HepG2 (cell line): ENCODE results near the gene REPIN1. TPM values are rescaled to one million over a fixed set of nuclear protein-coding genes. Genes with fewer than 3 reads are reported as not detected.

Source experiments
- ATF4 ChIP-seq, 2 experiments: fragments of 450-650 bp in 1 of 2; sonication (generic) in 1 of 2; formaldehyde crosslinking; IDR thresholded peaks; 2 replicates each; pipeline versions ENCODE4 v1.5.0 to v1.8.0; 2020 to 2022; ENCODE audit warnings: mild to moderate bottlenecking in 1 of 2, missing genetic modification reagents in 1 of 2
- BATF2 ChIP-seq: sonication (generic); formaldehyde crosslinking; IDR thresholded peaks from 2 replicates; pipeline ENCODE4 v1.8.0; 2022; ENCODE audit warnings: mild to moderate bottlenecking, missing genetic modification reagents, moderate library complexity
- GZF1 ChIP-seq: sonication (generic); formaldehyde crosslinking; IDR thresholded peaks from 2 replicates; pipeline ENCODE4 v1.5.1; 2020; ENCODE audit warnings: mild to moderate bottlenecking, missing genetic modification reagents
- HBP1 ChIP-seq: IDR thresholded peaks from 2 replicates; pipeline ENCODE4 v1.6.1; 2016; ENCODE audit warnings: low read depth, control low read depth
- HHEX ChIP-seq: IDR thresholded peaks from 2 replicates; pipeline ENCODE4 v1.6.1; 2016; ENCODE audit warnings: control low read depth
- HNRNPH1 ChIP-seq: fragments of 200-400 bp; formaldehyde crosslinking; optimal IDR thresholded peaks from 2 replicates; pipeline ENCODE3; 2017; ENCODE audit warnings: mild to moderate bottlenecking, low read depth, low read length
- IRF2 ChIP-seq: IDR thresholded peaks from 2 replicates; pipeline ENCODE4 v1.6.1; 2018; ENCODE audit warnings: missing genetic modification reagents, missing compliant biosample characterization
- KAT8 ChIP-seq: IDR thresholded peaks from 2 replicates; pipeline ENCODE4 v1.6.1; 2016; ENCODE audit warnings: missing genetic modification reagents, missing compliant biosample characterization
- KDM2A ChIP-seq: sonication (generic); formaldehyde crosslinking; IDR thresholded peaks from 2 replicates; pipeline ENCODE4 v1.4.0; 2020; ENCODE audit warnings: low read depth, missing genetic modification reagents, borderline replicate concordance
- KLF11 ChIP-seq: IDR thresholded peaks from 2 replicates; pipeline ENCODE4 v1.6.1; 2016; ENCODE audit warnings: missing compliant biosample characterization
- MED1 ChIP-seq: sonication (generic); formaldehyde crosslinking; IDR thresholded peaks from 2 replicates; pipeline ENCODE4 v1.4.0; 2020; ENCODE audit warnings: missing genetic modification reagents
- MEF2D ChIP-seq: sonication (generic); formaldehyde crosslinking; IDR thresholded peaks from 2 replicates; pipeline ENCODE4 v1.5.1; 2020; ENCODE audit warnings: mild to moderate bottlenecking, missing genetic modification reagents
- MIER2 ChIP-seq: IDR thresholded peaks from 2 replicates; pipeline ENCODE4 v1.6.1; 2016; ENCODE audit warnings: missing biosample characterization, missing genetic modification reagents
- NFE2L2 ChIP-seq: fragments of 150-350 bp; IDR thresholded peaks from 2 replicates; pipeline ENCODE4 v1.6.1; 2014; ENCODE audit warnings: low read length
- POLR2G ChIP-seq: fragments of 200-400 bp; formaldehyde crosslinking; IDR thresholded peaks from 2 replicates; pipeline ENCODE4 v1.6.1; 2018; ENCODE audit warnings: mild to moderate bottlenecking, low read depth, low read length, moderate library complexity
- RNF2 ChIP-seq: fragments of 450-650 bp; conservative IDR thresholded peaks from 2 replicates; pipeline ENCODE4 v1.6.1; 2016; ENCODE audit warnings: low read depth
- SRY ChIP-seq: sonication (generic); formaldehyde crosslinking; IDR thresholded peaks from 2 replicates; pipeline ENCODE4 v1.8.0; 2022; ENCODE audit warnings: mild to moderate bottlenecking, missing genetic modification reagents
- SUZ12 ChIP-seq: fragments of 150-350 bp; IDR thresholded peaks from 2 replicates; pipeline ENCODE4 v1.6.1; 2014; ENCODE audit warnings: low read depth, low read length
- TEAD3 ChIP-seq: optimal IDR thresholded peaks from 2 replicates; pipeline ENCODE3; 2016; ENCODE audit warnings: borderline replicate concordance
- ZFP36L1 ChIP-seq: sonication (generic); formaldehyde crosslinking; IDR thresholded peaks from 2 replicates; pipeline ENCODE4 v1.8.0; 2022; ENCODE audit warnings: mild to moderate bottlenecking, missing genetic modification reagents, moderate library complexity
- ZNF142 ChIP-seq: sonication (generic); formaldehyde crosslinking; IDR thresholded peaks from 2 replicates; pipeline ENCODE4 v1.4.0; 2020; ENCODE audit warnings: missing genetic modification reagents
- ZNF20 ChIP-seq: sonication (generic); formaldehyde crosslinking; IDR thresholded peaks from 2 replicates; pipeline ENCODE4 v1.4.0; 2020; ENCODE audit warnings: mild to moderate bottlenecking, moderate library complexity, missing genetic modification reagents
- ZNF569 ChIP-seq: sonication (generic); formaldehyde crosslinking; IDR thresholded peaks from 2 replicates; pipeline ENCODE4 v1.5.0; 2020; ENCODE audit warnings: mild to moderate bottlenecking, missing genetic modification reagents, moderate library complexity, borderline replicate concordance
- polyA plus RNA-seq, 8 experiments: library from polyadenylated mRNA; depleted of rRNA in 3 of 8; stranded (reverse) in 7 of 8; unstranded in 1 of 8; fragments of >200 nt; fragmentation: Illumina TruSeq in 4 of 8; extraction: Trizol in 4 of 8; gene quantifications; 2 replicates each; pipeline versions ENCODE4 v1.2.1 to v1.2.3, GENCODE V29; 2011 to 2016; ENCODE audit warnings: low read depth in 4 of 8, missing spikeins in 1 of 8, mixed read lengths in 1 of 8; ENCODE audit not compliant: insufficient read depth in 1 of 8
- total RNA-seq, 5 experiments: library from RNA; depleted of rRNA; stranded (reverse); fragments of >200 nt; fragmentation: Illumina TruSeq; extraction: Trizol; gene quantifications; 2 replicates each; pipeline ENCODE4 v1.2.3, GENCODE V29; 2016; ENCODE audit warnings: low read depth in 1 of 5

REPIN1 gene
- total and polyA plus RNA-seq, 2 of the 13 experiments (the other 11 are each of a cell fraction or from before 2014, with no cell fraction given) = 69.9 to 108 TPM

GRCh38 chr7:150388709-150389531 lies 20.3 kb downstream of the REPIN1 start (continued):
- TF ChIP-seq KLF11 (CRISPR knock-in tag) (peak; percentile 89; the same call in 1 of the 2 replicates), HBP1 (CRISPR knock-in tag) (peak; percentile 55; the same call in 1 of the 2 replicates), ATF4 (CRISPR knock-in tag; IDR thresholded peaks at IDR 0.05) (peak in 1 of 2 experiments; percentile 94; a peak in 2 of 4 replicates), KAT8 (CRISPR knock-in tag) (peak; percentile 85), KDM2A (CRISPR knock-in tag) (peak; percentile 90), RNF2 (no peak), NFE2L2 (no peak), BATF2 (no peak), HNRNPH1 (no peak), POLR2G (no peak; the same call in 1 of the 2 replicates), MED1 (CRISPR knock-in tag) (peak; percentile 94), TEAD3 (CRISPR knock-in tag) (peak; percentile 91), IRF2 (CRISPR knock-in tag) (peak; percentile 96), ZNF20 (CRISPR knock-in tag) (no peak), ZNF569 (no peak), SRY (no peak), MIER2 (CRISPR knock-in tag) (peak; percentile 84), ZFP36L1 (CRISPR knock-in tag) (0 out of 2 replicates have a peak, but pooled peaks have one; percentile 59), MEF2D (CRISPR knock-in tag) (no peak), ZNF142 (CRISPR knock-in tag) (peak; percentile 74; the same call in 1 of the 2 replicates), SUZ12 (no peak), GZF1 (CRISPR knock-in tag) (peak; percentile 91; the same call in 1 of the 2 replicates), HHEX (CRISPR knock-in tag) (no peak)
